ENCODE results near the gene NDUFAF3.

Gene NDUFAF3

DNA sequence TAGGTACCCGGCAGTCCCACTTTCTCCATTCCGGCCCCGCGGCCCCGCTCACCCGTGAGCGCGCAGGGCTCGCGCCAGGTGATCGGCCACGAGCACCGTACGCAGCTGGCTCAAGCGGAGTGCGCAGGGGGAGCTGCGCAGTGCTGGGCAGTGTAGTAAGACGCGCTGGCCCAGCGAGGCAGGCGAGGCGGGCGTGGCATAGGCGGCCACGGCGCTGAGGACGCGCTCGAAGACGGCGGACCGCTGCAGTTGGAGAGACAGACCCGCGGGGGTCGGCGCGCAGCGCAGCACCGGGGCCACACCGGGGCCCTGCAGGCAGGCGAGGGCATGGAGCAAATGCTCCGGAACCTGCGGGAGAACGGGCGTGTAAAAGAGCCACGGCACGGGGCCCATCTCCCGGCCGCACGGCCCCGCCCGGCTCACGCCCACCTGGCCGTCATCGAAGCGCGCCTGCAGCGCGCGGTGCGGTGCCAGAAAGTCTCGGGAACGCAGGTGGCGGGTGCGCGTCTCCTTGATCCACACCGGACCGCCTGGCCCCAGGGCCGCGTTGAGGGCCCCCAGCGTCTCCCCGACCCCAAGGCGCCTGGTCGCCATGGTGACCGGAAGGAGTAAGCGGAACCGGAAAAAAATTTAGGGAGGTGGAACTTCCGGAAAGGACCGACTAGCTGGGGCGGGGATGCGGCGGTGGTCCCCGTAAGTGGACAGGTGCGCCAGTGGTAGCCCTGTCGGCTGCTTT is 3.8 kb upstream of the NDUFAF3 start, which contains the start of gene DALRD3:
DALRD3 (minus strand) TSS at position 610 of the 736 bp plus-strand sequence; CDS start at position 594, 16 bp downstream.
- peak within 1 kb of the TSS; percentile 79 for H3K4me3 ChIP-seq (ENCODE audit: control insufficient read depth, low read depth, low read length)
- DNase-seq (ENCODE audit: low read depth), result no peak
- TF ChIP-seq, protein P1, sequence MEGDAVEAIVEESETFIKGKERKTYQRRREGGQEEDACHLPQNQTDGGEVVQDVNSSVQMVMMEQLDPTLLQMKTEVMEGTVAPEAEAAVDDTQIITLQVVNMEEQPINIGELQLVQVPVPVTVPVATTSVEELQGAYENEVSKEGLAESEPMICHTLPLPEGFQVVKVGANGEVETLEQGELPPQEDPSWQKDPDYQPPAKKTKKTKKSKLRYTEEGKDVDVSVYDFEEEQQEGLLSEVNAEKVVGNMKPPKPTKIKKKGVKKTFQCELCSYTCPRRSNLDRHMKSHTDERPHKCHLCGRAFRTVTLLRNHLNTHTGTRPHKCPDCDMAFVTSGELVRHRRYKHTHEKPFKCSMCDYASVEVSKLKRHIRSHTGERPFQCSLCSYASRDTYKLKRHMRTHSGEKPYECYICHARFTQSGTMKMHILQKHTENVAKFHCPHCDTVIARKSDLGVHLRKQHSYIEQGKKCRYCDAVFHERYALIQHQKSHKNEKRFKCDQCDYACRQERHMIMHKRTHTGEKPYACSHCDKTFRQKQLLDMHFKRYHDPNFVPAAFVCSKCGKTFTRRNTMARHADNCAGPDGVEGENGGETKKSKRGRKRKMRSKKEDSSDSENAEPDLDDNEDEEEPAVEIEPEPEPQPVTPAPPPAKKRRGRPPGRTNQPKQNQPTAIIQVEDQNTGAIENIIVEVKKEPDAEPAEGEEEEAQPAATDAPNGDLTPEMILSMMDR (IDR thresholded peaks at IDR 0.05; ENCODE audit: control insufficient read depth, insufficient read depth, low read depth, low read length, missing control alignments), result no peak

DNA sequence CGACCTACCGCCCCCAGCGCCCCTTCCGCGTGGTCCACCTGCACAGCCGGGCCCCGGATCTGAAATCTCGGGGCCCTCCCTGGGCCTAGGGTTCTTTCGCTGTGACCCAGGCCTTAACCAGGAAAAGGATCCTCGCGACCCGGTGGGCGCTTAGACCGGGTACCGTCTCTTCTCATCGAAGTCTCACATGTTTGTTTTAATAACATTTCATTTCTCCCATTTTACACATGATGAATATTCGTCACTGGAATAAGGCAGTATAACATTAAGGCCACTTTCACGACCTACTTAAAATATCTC is 3.3 kb upstream of the NDUFAF3 start:
- peak overlapping the region; percentile 79 for H3K4me3 ChIP-seq (ENCODE audit: control insufficient read depth, low read depth, low read length)
- DNase-seq (ENCODE audit: low read depth), result no peak
- TF ChIP-seq, protein P1 (IDR thresholded peaks at IDR 0.05; ENCODE audit: control insufficient read depth, insufficient read depth, low read depth, low read length, missing control alignments), result no peak

DNA sequence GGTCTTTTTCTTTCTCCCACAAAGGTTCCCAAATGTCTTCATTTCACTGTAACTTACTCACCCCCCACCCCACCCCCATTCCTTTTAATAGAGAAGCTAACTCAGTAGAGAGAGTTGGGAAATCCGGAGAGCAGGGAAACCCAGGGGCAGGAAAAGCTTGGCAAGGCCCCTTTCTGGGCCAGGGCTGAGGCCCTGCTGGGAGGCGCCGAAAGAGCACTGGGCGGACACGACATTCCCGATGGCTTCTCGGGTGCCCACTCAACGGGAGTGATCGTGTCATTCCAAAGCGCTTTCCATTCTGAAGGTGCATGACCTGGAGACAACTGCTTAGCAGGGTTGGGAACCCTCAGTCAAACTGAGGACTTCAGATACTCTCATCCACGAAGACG is 2.0 kb upstream of the NDUFAF3 start:
- TF ChIP-seq, protein P1 (IDR thresholded peaks at IDR 0.05; ENCODE audit: control insufficient read depth, insufficient read depth, low read depth, low read length, missing control alignments), result no peak
- DNase-seq (ENCODE audit: low read depth), result no peak

DNA sequence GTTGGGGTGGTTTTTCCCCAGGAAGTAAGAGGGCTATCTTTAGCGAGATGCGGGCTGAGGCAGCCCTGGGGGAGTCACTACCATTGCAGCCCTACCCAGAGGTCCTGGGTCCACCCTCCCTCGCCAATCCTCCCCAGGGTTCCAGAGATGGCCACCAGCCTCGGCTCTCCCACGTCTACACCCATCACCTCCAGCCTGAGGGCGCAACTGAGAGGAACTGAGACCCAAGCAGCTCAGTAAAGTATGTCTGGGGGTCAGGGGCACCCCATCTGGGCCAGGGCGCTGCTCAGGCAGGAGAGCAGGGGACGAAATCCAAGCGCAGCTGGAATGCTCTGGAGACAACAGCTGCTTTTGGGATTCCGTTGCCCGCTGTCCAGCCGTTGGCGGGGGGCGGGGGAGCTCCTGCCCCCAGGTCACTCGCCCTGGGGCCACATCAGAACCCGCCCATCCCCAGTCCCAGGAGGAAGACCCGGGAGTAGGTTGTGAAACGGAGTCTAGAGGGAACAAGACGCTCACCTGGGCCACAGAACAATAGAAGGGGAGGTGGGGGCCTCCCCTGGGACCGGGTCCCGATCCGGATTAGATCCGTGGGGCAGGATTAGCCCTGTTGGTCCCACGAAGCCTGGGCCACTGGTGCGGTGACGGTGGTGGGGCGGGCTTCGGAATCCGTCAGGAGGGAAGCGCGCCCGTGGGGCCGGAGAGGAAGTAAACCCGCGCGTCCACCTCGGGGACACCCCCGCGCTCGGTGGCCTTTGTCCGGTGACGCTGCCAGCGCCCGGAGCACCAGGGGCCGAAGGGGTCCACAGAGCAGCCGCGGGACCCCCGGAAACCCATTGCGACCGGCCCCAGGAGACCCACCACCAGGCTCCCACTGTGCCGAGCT is 1.4 kb upstream of the NDUFAF3 start:
- DNase-seq (ENCODE audit: low read depth), result no peak
- H3K4me3 ChIP-seq (ENCODE audit: control insufficient read depth, low read depth, low read length), result peak overlapping the region; percentile 76
- TF ChIP-seq, protein P1 (IDR thresholded peaks at IDR 0.05; ENCODE audit: control insufficient read depth, insufficient read depth, low read depth, low read length, missing control alignments), result no peak

More for the DNA sequence above, 2.0 kb upstream of the NDUFAF3 start:
- peak overlapping the region; percentile 76 for H3K4me3 ChIP-seq (ENCODE audit: control insufficient read depth, low read depth, low read length)

DNA sequence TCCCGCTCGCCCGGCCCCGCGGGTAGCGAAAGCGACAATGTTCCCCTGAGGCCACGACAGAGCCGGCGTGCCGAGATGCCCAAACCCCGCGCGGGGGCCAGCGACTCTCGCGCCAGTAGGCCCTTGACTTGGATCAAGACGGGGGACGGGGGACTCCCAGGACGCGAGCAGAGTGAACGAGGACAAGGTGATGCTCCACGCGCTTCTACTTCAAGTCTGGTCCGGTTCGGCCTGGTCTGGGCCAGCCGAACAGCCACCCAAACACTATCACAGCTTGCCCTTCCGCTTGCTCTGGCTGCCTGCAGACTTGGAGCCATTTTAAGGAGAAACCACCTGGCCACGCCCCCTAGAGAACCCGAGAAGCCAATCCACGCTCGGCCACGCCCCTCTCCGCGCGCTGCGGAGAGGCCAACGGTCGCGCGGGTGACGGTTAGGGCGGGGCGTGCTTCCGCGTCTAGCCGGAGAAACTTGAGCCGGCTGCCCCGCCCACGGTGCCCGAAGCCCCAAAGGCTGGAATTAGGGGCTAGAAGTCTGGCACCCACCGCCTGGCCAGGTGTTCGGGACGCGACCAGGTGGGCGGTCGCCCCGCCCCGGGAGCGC is 608 bp upstream of the NDUFAF3 start:
- TF ChIP-seq, protein P1 (IDR thresholded peaks at IDR 0.05; ENCODE audit: control insufficient read depth, insufficient read depth, low read depth, low read length, missing control alignments), result no peak
- DNase-seq (ENCODE audit: low read depth), result peak; percentile 88
- peak overlapping the region; percentile 76 for H3K4me3 ChIP-seq (ENCODE audit: control insufficient read depth, low read depth, low read length)

DNA sequence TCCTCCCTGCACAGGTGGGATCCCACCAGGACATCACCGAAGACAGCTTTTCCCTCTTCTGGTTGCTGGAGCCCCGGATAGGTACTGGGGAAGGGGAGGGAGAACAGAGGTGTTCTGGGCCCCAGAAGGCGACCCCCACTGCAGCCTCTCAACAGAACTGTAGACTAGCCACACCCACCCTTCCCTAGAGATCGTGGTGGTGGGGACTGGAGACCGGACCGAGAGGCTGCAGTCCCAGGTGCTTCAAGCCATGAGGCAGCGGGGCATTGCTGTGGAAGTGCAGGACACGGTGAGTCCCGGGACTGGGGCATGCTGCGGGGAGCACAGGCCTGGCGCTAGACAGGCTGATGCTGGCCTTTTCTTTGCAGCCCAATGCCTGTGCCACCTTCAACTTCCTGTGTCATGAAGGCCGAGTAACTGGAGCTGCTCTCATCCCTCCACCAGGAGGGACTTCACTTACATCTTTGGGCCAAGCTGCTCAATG is 809 bp downstream of the NDUFAF3 start:
- TF ChIP-seq, protein P1 (IDR thresholded peaks at IDR 0.05; ENCODE audit: control insufficient read depth, insufficient read depth, low read depth, low read length, missing control alignments), result no peak
- DNase-seq (ENCODE audit: low read depth), result no peak
- H3K4me3 ChIP-seq (ENCODE audit: control insufficient read depth, low read depth, low read length), result peak overlapping the region; percentile 76

Measured in AG09309 (cell line).